ENCODE measurements around the gene AMN.

DNA sequence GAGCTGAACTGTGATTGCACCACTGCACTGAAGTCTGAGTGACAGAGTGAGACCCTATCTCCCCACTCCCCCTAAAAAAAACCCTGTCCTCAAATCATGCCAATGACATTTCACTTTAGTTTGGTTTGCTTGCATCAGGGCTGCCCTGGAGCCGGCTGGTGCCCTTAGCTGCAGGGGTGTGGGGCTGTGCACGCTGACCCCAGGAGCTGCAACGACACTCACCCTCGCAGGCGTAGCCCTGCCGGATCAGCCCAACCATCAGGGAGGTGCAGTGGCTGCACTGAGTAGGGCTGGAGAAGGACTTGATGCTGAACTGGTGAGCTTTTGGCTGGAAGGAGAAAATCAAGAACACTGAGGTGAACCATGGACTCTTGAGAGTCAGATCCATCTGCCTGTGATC is 29.8 kb downstream of the AMN start:
- TF ChIP-seq, protein P1, sequence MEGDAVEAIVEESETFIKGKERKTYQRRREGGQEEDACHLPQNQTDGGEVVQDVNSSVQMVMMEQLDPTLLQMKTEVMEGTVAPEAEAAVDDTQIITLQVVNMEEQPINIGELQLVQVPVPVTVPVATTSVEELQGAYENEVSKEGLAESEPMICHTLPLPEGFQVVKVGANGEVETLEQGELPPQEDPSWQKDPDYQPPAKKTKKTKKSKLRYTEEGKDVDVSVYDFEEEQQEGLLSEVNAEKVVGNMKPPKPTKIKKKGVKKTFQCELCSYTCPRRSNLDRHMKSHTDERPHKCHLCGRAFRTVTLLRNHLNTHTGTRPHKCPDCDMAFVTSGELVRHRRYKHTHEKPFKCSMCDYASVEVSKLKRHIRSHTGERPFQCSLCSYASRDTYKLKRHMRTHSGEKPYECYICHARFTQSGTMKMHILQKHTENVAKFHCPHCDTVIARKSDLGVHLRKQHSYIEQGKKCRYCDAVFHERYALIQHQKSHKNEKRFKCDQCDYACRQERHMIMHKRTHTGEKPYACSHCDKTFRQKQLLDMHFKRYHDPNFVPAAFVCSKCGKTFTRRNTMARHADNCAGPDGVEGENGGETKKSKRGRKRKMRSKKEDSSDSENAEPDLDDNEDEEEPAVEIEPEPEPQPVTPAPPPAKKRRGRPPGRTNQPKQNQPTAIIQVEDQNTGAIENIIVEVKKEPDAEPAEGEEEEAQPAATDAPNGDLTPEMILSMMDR (IDR thresholded peaks at IDR 0.05; ENCODE audit: poor library complexity) = no peak
- no peak for TF ChIP-seq EZH2 (IDR thresholded peaks at IDR 0.05; ENCODE audit: borderline replicate concordance)
- no peak for TF ChIP-seq EZH2phosphoT487 (IDR thresholded peaks at IDR 0.05; ENCODE audit: low read depth, severe bottlenecking, unreplicated experiment)
